ENCODE measurements around the gene MYO16. TPM values are rescaled to one million over a fixed set of nuclear protein-coding genes. Genes with fewer than 3 reads are reported as not detected.

MYO16 gene
- total and polyA plus RNA-seq, 8 donors: 1.1 to 2.5 (median 1.7) TPM

DNA sequence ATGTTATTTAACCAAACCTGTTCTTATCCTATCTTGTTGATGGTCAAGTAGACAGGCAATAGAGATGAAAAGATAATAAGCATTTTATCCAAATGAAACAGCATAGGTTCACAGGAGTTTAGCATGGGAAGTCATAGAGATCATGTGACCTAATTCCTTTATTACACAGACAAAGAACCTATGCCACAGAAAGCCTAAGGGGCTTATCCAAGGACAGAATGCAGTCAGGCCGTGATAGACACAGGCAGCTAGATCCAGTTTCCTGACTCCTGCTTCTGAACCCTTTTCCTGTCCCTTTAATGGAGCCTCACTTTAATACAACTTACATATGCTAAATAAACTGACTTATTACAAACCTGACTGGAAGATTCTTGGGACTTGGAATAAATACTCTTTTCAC lies 624.9 kb downstream of the MYO16 start:
- intact Hi-C loops (cut with DNase I): no loop called here

DNA sequence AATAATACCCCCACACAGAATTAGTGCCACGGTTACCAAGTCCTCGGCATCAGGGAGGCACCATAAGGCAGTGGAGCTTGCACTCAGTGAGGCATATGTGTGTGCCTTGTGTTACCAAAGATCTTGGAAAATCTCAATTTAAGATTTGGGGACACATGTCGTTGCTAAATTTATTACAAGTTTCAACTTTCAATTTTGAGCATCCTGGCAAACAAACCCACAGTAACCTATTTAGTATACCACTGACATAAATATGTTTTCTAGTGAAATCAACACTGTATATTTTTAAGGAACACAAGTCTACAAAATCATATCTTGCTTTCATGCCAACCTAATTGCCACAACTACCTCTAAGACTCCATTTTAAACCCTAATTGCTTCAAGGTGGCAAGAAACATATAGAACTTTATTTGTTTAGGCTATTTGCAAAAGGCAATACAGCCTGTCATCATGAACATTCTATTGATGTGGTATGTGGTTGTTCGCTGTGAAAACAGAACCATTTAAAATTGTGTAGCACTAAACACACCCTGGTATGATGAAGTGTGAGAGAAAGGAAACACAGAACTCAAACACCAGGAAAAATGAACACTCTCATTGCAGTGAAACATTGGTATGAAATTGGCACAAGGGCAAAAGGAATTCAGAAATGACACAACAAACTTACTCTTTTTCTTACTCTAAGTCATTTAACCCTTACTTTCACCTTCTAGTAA lies 625.9 kb downstream of the MYO16 start:
- intact Hi-C loops (cut with DNase I): no loop called here
- no peaks in the 10 kb centered on the region for H3K9me3 ChIP-seq
- no peaks in the 10 kb centered on the region for H3K4me1 ChIP-seq
- H3K27me3 ChIP-seq: no peaks in the 10 kb centered on the region
- H3K36me3 ChIP-seq: no peaks in the 10 kb centered on the region
- no peak overlapping the region for H3K4me3 ChIP-seq
- DNase-seq (no peak), ATAC-seq (no peak)
- no peak overlapping the region for H3K27ac ChIP-seq
- TF ChIP-seq, protein P1, sequence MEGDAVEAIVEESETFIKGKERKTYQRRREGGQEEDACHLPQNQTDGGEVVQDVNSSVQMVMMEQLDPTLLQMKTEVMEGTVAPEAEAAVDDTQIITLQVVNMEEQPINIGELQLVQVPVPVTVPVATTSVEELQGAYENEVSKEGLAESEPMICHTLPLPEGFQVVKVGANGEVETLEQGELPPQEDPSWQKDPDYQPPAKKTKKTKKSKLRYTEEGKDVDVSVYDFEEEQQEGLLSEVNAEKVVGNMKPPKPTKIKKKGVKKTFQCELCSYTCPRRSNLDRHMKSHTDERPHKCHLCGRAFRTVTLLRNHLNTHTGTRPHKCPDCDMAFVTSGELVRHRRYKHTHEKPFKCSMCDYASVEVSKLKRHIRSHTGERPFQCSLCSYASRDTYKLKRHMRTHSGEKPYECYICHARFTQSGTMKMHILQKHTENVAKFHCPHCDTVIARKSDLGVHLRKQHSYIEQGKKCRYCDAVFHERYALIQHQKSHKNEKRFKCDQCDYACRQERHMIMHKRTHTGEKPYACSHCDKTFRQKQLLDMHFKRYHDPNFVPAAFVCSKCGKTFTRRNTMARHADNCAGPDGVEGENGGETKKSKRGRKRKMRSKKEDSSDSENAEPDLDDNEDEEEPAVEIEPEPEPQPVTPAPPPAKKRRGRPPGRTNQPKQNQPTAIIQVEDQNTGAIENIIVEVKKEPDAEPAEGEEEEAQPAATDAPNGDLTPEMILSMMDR (IDR thresholded peaks at IDR 0.05): no peak

More for the DNA sequence above, 624.9 kb downstream of the MYO16 start:
- ATAC-seq (no peak), DNase-seq (no peak)
- no peaks in the 10 kb centered on the region for H3K36me3 ChIP-seq
- H3K4me1 ChIP-seq: no peaks in the 10 kb centered on the region
- no peaks in the 10 kb centered on the region for H3K9me3 ChIP-seq
- TF ChIP-seq, protein P1 (IDR thresholded peaks at IDR 0.05): no peak
- no peak overlapping the region for H3K27ac ChIP-seq
- H3K27me3 ChIP-seq: no peaks in the 10 kb centered on the region
- no peak overlapping the region for H3K4me3 ChIP-seq

DNA sequence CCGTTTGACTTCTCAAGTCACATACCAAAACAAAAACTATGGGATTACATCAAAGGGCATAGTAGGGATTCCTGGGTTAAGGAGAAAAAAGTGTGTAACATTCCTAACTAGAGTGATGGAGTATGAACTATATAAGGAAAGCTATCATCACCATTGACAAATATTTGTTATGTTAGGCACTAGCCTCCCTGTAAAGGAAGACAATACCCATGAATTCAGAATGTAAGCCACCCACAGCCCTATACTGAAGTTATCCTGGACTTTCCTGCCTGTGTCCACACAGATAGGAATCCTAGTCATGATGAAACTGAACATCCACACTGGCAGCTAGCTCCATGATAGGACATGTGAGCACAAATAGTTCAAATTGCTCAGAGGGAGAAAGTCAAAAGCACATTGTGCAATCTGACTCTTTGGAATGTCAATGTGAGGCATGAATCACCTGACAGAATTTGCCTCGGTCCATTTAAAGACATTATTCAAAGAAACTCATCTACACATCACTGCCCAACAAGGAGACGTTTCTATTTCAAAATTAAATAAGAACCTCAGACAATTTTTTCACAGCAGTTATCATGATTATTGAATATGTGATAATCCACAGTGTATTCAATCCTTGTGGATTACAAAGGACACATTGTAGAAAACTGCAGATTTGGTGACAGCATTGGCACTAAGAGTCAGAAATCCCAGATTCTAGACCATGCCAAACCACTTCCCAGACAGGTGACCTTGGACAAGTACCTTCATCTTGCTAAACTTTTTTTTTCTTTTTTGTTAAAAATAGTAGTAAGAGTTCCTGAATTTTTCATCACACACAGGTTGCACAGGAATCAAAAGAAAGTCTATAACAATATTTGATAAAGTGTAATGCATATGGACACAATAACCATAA lies 627.7 kb downstream of the MYO16 start:
- H3K4me1 ChIP-seq: no peaks in the 10 kb centered on the region
- peak overlapping the region; percentile 15 to 22 for H3K27ac ChIP-seq
- DNase-seq (no peak), ATAC-seq (peak; percentile 92)
- intact Hi-C loops (cut with DNase I): no loop called here
- TF ChIP-seq, protein P1 (IDR thresholded peaks at IDR 0.05): no peak
- H3K4me3 ChIP-seq: no peak overlapping the region
- no peaks in the 10 kb centered on the region for H3K36me3 ChIP-seq
- H3K27me3 ChIP-seq: no peaks in the 10 kb centered on the region
- H3K9me3 ChIP-seq: no peaks in the 10 kb centered on the region

Measured in left lung (tissue), 10 donors.